Liver (tissue), 9 donors: Measurements from ENCODE around the gene ARTN. TPM values are rescaled to one million over a fixed set of nuclear protein-coding genes. Genes with fewer than 3 reads are reported as not detected.

ENCODE experiments used
- DNase-seq: peaks from one replicate; pipeline ENCODE4 v3.0.0-alpha.2; 2017; ENCODE audit warnings: low spot score
- H3K27ac ChIP-seq, 2 donors: one replicate each; pipeline ENCODE4 v1.7.0; 2013; ENCODE audit warnings: inconsistent platforms in 2 of 2, low read length in 2 of 2, control low read depth in 1 of 2, low read depth in 1 of 2, mild to moderate bottlenecking in 1 of 2
- H3K27me3 ChIP-seq, 4 donors: one replicate each; pipeline versions ENCODE4 v1.6.1 to v1.7.0; 2013; ENCODE audit warnings: low read length in 3 of 4, inconsistent platforms in 1 of 4, mild to moderate bottlenecking in 1 of 4, moderate library complexity in 1 of 4; ENCODE audit not compliant: control insufficient read depth in 4 of 4, insufficient read depth in 4 of 4
- H3K36me3 ChIP-seq, 4 donors: one replicate each; pipeline versions ENCODE4 v1.6.1 to v1.7.0; 2013; ENCODE audit warnings: low read length in 3 of 4, mild to moderate bottlenecking in 3 of 4, low read depth in 1 of 4, moderate library complexity in 1 of 4; ENCODE audit not compliant: control insufficient read depth in 4 of 4, insufficient read depth in 3 of 4
- H3K4me1 ChIP-seq, 4 donors: one replicate each; pipeline versions ENCODE4 v1.6.1 to v1.7.0; 2013; ENCODE audit warnings: low read length in 3 of 4, mild to moderate bottlenecking in 3 of 4, moderate library complexity in 1 of 4; ENCODE audit not compliant: control insufficient read depth in 4 of 4, insufficient read depth in 4 of 4
- H3K4me3 ChIP-seq, 3 donors: one replicate each; pipeline versions ENCODE4 v1.6.1 to v1.7.0; 2013; ENCODE audit warnings: low read length in 3 of 3, control low read depth in 1 of 3, low read depth in 1 of 3, mild to moderate bottlenecking in 1 of 3
- H3K9ac ChIP-seq, 2 donors: one replicate each; pipeline ENCODE4 v1.7.0; 2013; ENCODE audit warnings: low read length in 2 of 2, mild to moderate bottlenecking in 2 of 2, moderate library complexity in 2 of 2, control low read depth in 1 of 2, low read depth in 1 of 2
- H3K9me3 ChIP-seq, 4 donors: one replicate each; pipeline versions ENCODE4 v1.6.1 to v1.7.0; 2013; ENCODE audit warnings: low read length in 3 of 4; ENCODE audit not compliant: control insufficient read depth in 4 of 4
- ATF3 ChIP-seq: IDR thresholded peaks from 2 replicates; pipeline ENCODE4 v1.6.1; 2016; ENCODE audit warnings: antibody characterized with exemption
- CTCF ChIP-seq: fragments of 150-350 bp; IDR thresholded peaks from 2 replicates; pipeline ENCODE4 v1.5.1; 2017; ENCODE audit warnings: improper control_type of control experiment, low read depth, low read length; ENCODE audit not compliant: missing input control
- EGR1 ChIP-seq, 2 donors: IDR thresholded peaks; 2 replicates each; pipeline ENCODE4 v1.6.1; 2016 to 2018; ENCODE audit warnings: antibody characterized with exemption in 2 of 2, low read depth in 2 of 2
- FOXA1 ChIP-seq: IDR thresholded peaks from 2 replicates; pipeline ENCODE4 v1.6.1; 2016; ENCODE audit warnings: antibody characterized with exemption
- FOXA2 ChIP-seq: IDR thresholded peaks from 2 replicates; pipeline ENCODE4 v1.6.1; 2016; ENCODE audit warnings: antibody characterized with exemption
- GABPA ChIP-seq, 2 donors: IDR thresholded peaks in 1 of 2; conservative IDR thresholded peaks in 1 of 2; 2 replicates each; pipeline ENCODE4 v1.6.1; 2016; ENCODE audit warnings: antibody characterized with exemption in 2 of 2, mild to moderate bottlenecking in 1 of 2, moderate library complexity in 1 of 2
- HNF4A ChIP-seq, 2 donors: conservative IDR thresholded peaks; 2 replicates each; pipeline ENCODE4 v1.6.1; 2016; ENCODE audit warnings: antibody characterized with exemption in 2 of 2, mild to moderate bottlenecking in 2 of 2
- HNF4G ChIP-seq: IDR thresholded peaks from 2 replicates; pipeline ENCODE4 v1.6.1; 2016; ENCODE audit warnings: antibody characterized with exemption
- JUND ChIP-seq, 2 donors: IDR thresholded peaks; 2 replicates each; pipeline ENCODE4 v1.6.1; 2016; ENCODE audit warnings: antibody characterized with exemption in 2 of 2
- MAX ChIP-seq: IDR thresholded peaks from 2 replicates; pipeline ENCODE4 v1.6.1; 2016; ENCODE audit warnings: antibody characterized with exemption
- NR2F2 ChIP-seq: IDR thresholded peaks from 2 replicates; pipeline ENCODE4 v1.6.1; 2016; ENCODE audit warnings: antibody characterized with exemption
- RAD21 ChIP-seq, 2 donors: IDR thresholded peaks; 2 replicates each; pipeline ENCODE4 v1.6.1; 2016; ENCODE audit warnings: antibody characterized with exemption in 2 of 2, mild to moderate bottlenecking in 2 of 2
- REST ChIP-seq: IDR thresholded peaks from 2 replicates; pipeline ENCODE4 v1.6.1; 2016; ENCODE audit warnings: antibody characterized with exemption, mild to moderate bottlenecking
- RXRA ChIP-seq, 2 donors: IDR thresholded peaks; 2 replicates each; pipeline ENCODE4 v1.6.1; 2017 to 2018; ENCODE audit warnings: antibody characterized with exemption in 2 of 2, mild to moderate bottlenecking in 1 of 2
- SP1 ChIP-seq: IDR thresholded peaks from 2 replicates; pipeline ENCODE4 v1.6.1; 2018; ENCODE audit warnings: antibody characterized with exemption, mild to moderate bottlenecking
- TAF1 ChIP-seq: conservative IDR thresholded peaks from 2 replicates; pipeline ENCODE4 v1.6.1; 2016; ENCODE audit warnings: antibody characterized with exemption, mild to moderate bottlenecking
- YY1 ChIP-seq: IDR thresholded peaks from 2 replicates; pipeline ENCODE4 v1.6.1; 2016; ENCODE audit warnings: antibody characterized with exemption, mild to moderate bottlenecking
- ZBTB33 ChIP-seq: IDR thresholded peaks from 2 replicates; pipeline ENCODE4 v1.6.1; 2016; ENCODE audit warnings: antibody characterized with exemption
- WGBS: extraction: QIAGEN DNeasy Blood & Tissue Kit; methylation state at CpG from one replicate; pipeline ENCODE4 v1.1.7; 2013; 5-methylcytosine and 5-hydroxymethylcytosine counted together
- polyA plus RNA-seq, 2 donors: library from polyadenylated mRNA; stranded (reverse) in 1 of 2; unstranded in 1 of 2; fragments of 200-250 nt in 1 of 2; fragments of >200 nt in 1 of 2; fragmentation: Nextera tagmentation in 1 of 2; extraction: Ambion mirVana in 1 of 2; gene quantifications; one replicate each; pipeline versions ENCODE4 v1.2.1 to v1.2.3, GENCODE V29; 2013 to 2015
- total RNA-seq, 2 donors: library from RNA; depleted of rRNA; stranded (reverse); fragments of >200 nt; gene quantifications; one replicate each; pipeline ENCODE4 v1.2.3, GENCODE V29; 2014
- donor health status: healthy.
- donor health status: healthy.
- donor health status: healthy.
- donor health status: healthy.
- donor health status: healthy.

Gene ARTN
- total and polyA plus RNA-seq, 4 donors = 0.05 to 0.08 TPM; not detected in 2

GRCh38 chr1:43982241-43982640, 48.6 kb downstream of the ARTN start (continued):
- TF ChIP-seq ZBTB33 = no peak

- Histone ChIP-seq H3K9ac (no peak overlapping the region), H3K4me3 (no peak overlapping the region), H3K27ac (no peak overlapping the region), H3K36me3 (peaks cover 0 to 4% (median 0%) of the 10 kb centered on the region in 4 donors), H3K4me1 (peaks cover 7 to 22% (median 12%) of the 10 kb centered on the region in 4 donors), H3K27me3 (no peaks in the 10 kb centered on the region), H3K9me3 (no peaks in the 10 kb centered on the region)
- DNase-seq = no peak
- TF ChIP-seq NR2F2 (no peak), FOXA1 (no peak), YY1 (no peak), RXRA (IDR thresholded peaks at IDR 0.05) (no peak), RAD21 (IDR thresholded peaks at IDR 0.05) (no peak), HNF4A (conservative IDR thresholded peaks at IDR 0.05) (no peak), EGR1 (IDR thresholded peaks at IDR 0.05; ENCODE audit: low read depth in 2 of 2) (no peak), REST (no peak), CTCF (no peak), HNF4G (no peak), SP1 (no peak), ATF3 (no peak), FOXA2 (no peak), JUND (IDR thresholded peaks at IDR 0.05) (no peak), GABPA (IDR thresholded peaks at IDR 0.05 in 1 of 2, conservative IDR thresholded peaks at IDR 0.05 in 1 of 2) (no peak), TAF1 (no peak), ZBTB33 (no peak), MAX (no peak)
- WGBS = 89% methylated on average over 15 of the region's 15 CpGs
Observed at GRCh38 chr1:43982808-43983207, 49.2 kb downstream of the ARTN start.
